Right cardiac atrium (tissue), 5 donors: ENCODE data around the gene IYD. TPM values are rescaled to one million over a fixed set of nuclear protein-coding genes. Genes with fewer than 3 reads are reported as not detected.

Source experiments
- ATAC-seq, 2 donors: fragments of 200-7000 bp; cut with Tn5 transposase; one replicate each; pipeline versions ENCODE4 v1.8.0 to v1.9.1; 2020; ENCODE audit warnings: moderate library complexity in 2 of 2, mild to moderate bottlenecking in 1 of 2
- DNase-seq, 3 donors: peaks; one replicate each; pipeline ENCODE4 v3.0.0-alpha.2; 2020
- H3K27ac ChIP-seq: one replicate; pipeline ENCODE4 v1.5.1; 2013; ENCODE audit warnings: mild to moderate bottlenecking, low read length, control low read depth, moderate library complexity
- H3K27me3 ChIP-seq: one replicate; pipeline ENCODE4 v1.6.1; 2013; ENCODE audit not compliant: control insufficient read depth, insufficient read depth
- H3K4me1 ChIP-seq: one replicate; pipeline ENCODE4 v1.6.1; 2013; ENCODE audit warnings: low read length; ENCODE audit not compliant: control insufficient read depth, insufficient read depth
- H3K4me3 ChIP-seq: one replicate; pipeline ENCODE4 v1.5.1; 2013; ENCODE audit warnings: low read length, control low read depth
- H3K9me3 ChIP-seq: one replicate; pipeline ENCODE4 v1.6.1; 2013; ENCODE audit warnings: low read length; ENCODE audit not compliant: control insufficient read depth
- WGBS: extraction: QIAGEN DNeasy Blood & Tissue Kit; methylation state at CpG from one replicate; pipeline ENCODE4 v1.1.7; 2013; 5-methylcytosine and 5-hydroxymethylcytosine counted together
- intact Hi-C, 4 donors: fragments of 100-400 bp; cut with DNase I; formaldehyde crosslinking; loops; one replicate each; pipeline versions ENCODE4 v1.11.0 to v1.14.0; 2022 to 2023
- polyA plus RNA-seq: library from polyadenylated mRNA; stranded (reverse); fragments of 200-250 nt; gene quantifications from one replicate; pipeline ENCODE4 v1.2.3, GENCODE V29; 2013
- total RNA-seq, 4 donors: library from RNA; stranded (reverse); fragmentation: NEBNext Ultra II Directional; extraction: Animal tissue kit (Norgen Biotek cat#: 25700); gene quantifications; one replicate each; pipeline ENCODE4 v1.2.1, GENCODE V29; 2021
- donor health status: healthy with polysubstance abuse.
- donor health status: DM: no; HTN: yes; CAD: no.
- donor health status: DM: no; HTN: no; CAD: no.
- donor health status: DM: no; HTN: yes; CAD: no; lungs with severe emphysema.
- donor health status: DM: yes; HTN: yes; CAD: no.

Gene IYD
- total and polyA plus RNA-seq, 5 donors: not detected

- intact Hi-C loops: no loop called here
- H3K27me3 ChIP-seq: no peaks in the 10 kb centered on the region
- no peaks in the 10 kb centered on the region for H3K4me1 ChIP-seq
- H3K27ac ChIP-seq: no peak overlapping the region
- no peaks in the 10 kb centered on the region for H3K9me3 ChIP-seq
- H3K4me3 ChIP-seq: no peak overlapping the region
- DNase-seq: no peak
- 84% methylated on average over 1 of the region's 1 CpG for WGBS
- no peak for ATAC-seq
Observed at GRCh38 chr6:150353445-150353844, 15.4 kb upstream of the IYD start.

GRCh38 chr6:150354754-150355571 is 13.8 kb upstream of the IYD start:
- Histone ChIP-seq H3K4me1 (no peaks in the 10 kb centered on the region), H3K4me3 (no peak overlapping the region), H3K27ac (no peak overlapping the region), H3K27me3 (no peaks in the 10 kb centered on the region), H3K9me3 (no peaks in the 10 kb centered on the region)
- WGBS: 61% methylated on average over 2 of the region's 2 CpGs
- intact Hi-C loops: no loop called here
- DNase-seq (no peak), ATAC-seq (no peak)

GRCh38 chr6:150355932-150356331 is 12.9 kb upstream of the IYD start:
- intact Hi-C loops: no loop called here
- no peaks in the 10 kb centered on the region for H3K27me3 ChIP-seq
- 85% methylated on average over 4 of the region's 4 CpGs for WGBS
- H3K9me3 ChIP-seq: no peaks in the 10 kb centered on the region
- H3K4me1 ChIP-seq: no peaks in the 10 kb centered on the region
- ATAC-seq: no peak
- no peak for DNase-seq
- H3K4me3 ChIP-seq: no peak overlapping the region
- H3K27ac ChIP-seq: no peak overlapping the region

GRCh38 chr6:150361876-150362275 is 6.9 kb upstream of the IYD start:
- intact Hi-C loops: no loop called here

GRCh38 chr6:150363733-150364132 is 5.1 kb upstream of the IYD start:
- no peaks in the 10 kb centered on the region for H3K27me3 ChIP-seq
- H3K9me3 ChIP-seq: no peaks in the 10 kb centered on the region
- 70% methylated on average over 2 of the region's 2 CpGs for WGBS
- DNase-seq (no peak), ATAC-seq (no peak)
- H3K4me3 ChIP-seq: no peak overlapping the region
- H3K4me1 ChIP-seq: no peaks in the 10 kb centered on the region
- intact Hi-C loops: no loop called here
- no peak overlapping the region for H3K27ac ChIP-seq

More at GRCh38 chr6:150361876-150362275, 6.9 kb upstream of the IYD start:
- DNase-seq (no peak), ATAC-seq (no peak)
- H3K9me3 ChIP-seq: no peaks in the 10 kb centered on the region
- no peaks in the 10 kb centered on the region for H3K27me3 ChIP-seq
- no peaks in the 10 kb centered on the region for H3K4me1 ChIP-seq
- no peak overlapping the region for H3K27ac ChIP-seq
- 67% methylated on average over 3 of the region's 3 CpGs for WGBS
- H3K4me3 ChIP-seq: no peak overlapping the region

GRCh38 chr6:150366118-150366778 is 2.6 kb upstream of the IYD start:
- Histone ChIP-seq H3K27ac (no peak overlapping the region), H3K4me1 (no peaks in the 10 kb centered on the region), H3K27me3 (no peaks in the 10 kb centered on the region), H3K9me3 (no peaks in the 10 kb centered on the region), H3K4me3 (no peak overlapping the region)
- DNase-seq (no peak), ATAC-seq (no peak)
- intact Hi-C loops: no loop called here
- 89% methylated on average over 7 of the region's 7 CpGs for WGBS

- WGBS: 85% methylated on average over 2 of the region's 2 CpGs
- intact Hi-C loops: no loop called here
- Histone ChIP-seq H3K4me1 (peaks cover 3% of the 10 kb centered on the region), H3K27ac (no peak overlapping the region), H3K27me3 (no peaks in the 10 kb centered on the region), H3K9me3 (no peaks in the 10 kb centered on the region), H3K4me3 (no peak overlapping the region)
- ATAC-seq (no peak), DNase-seq (no peak)
Observed at GRCh38 chr6:150369408-150369807, 596 bp downstream of the IYD start.

- no peaks in the 10 kb centered on the region for H3K27me3 ChIP-seq
- H3K27ac ChIP-seq: no peak overlapping the region
- ATAC-seq (no peak), DNase-seq (no peak)
- H3K4me3 ChIP-seq: no peak overlapping the region
- peaks cover 3% of the 10 kb centered on the region for H3K4me1 ChIP-seq
- H3K9me3 ChIP-seq: no peaks in the 10 kb centered on the region
- intact Hi-C loops: no loop called here
- 84% methylated on average over 12 of the region's 12 CpGs for WGBS
Observed at GRCh38 chr6:150370112-150370511, 1.3 kb downstream of the IYD start.

GRCh38 chr6:150371356-150371755 is 2.5 kb downstream of the IYD start:
- H3K27me3 ChIP-seq: no peaks in the 10 kb centered on the region
- no peak overlapping the region for H3K4me3 ChIP-seq
- ATAC-seq (no peak), DNase-seq (no peak)
- no peaks in the 10 kb centered on the region for H3K9me3 ChIP-seq
- no peak overlapping the region for H3K27ac ChIP-seq
- intact Hi-C loops: no loop called here
- peaks cover 3% of the 10 kb centered on the region for H3K4me1 ChIP-seq
- whole genome bisulfite sequencing: 73% methylated on average over 2 of the region's 2 CpGs

- Histone ChIP-seq H3K27me3 (no peaks in the 10 kb centered on the region), H3K4me1 (peaks cover 3% of the 10 kb centered on the region), H3K27ac (no peak overlapping the region), H3K9me3 (no peaks in the 10 kb centered on the region), H3K4me3 (no peak overlapping the region)
- ATAC-seq: no peak
- no peak for DNase-seq
- WGBS: 88% methylated on average over 1 of the region's 1 CpG
- intact Hi-C loops: no loop called here
Observed at GRCh38 chr6:150372051-150372450, 3.2 kb downstream of the IYD start.

GRCh38 chr6:150373260-150373701 is 4.5 kb downstream of the IYD start:
- DNase-seq (peak in 2 of 3 donors; percentile 22 to 76), ATAC-seq (peak; percentile 77 to 79)
- Histone ChIP-seq H3K9me3 (no peaks in the 10 kb centered on the region), H3K27ac (no peak overlapping the region), H3K27me3 (no peaks in the 10 kb centered on the region), H3K4me3 (no peak overlapping the region), H3K4me1 (peaks cover 6% of the 10 kb centered on the region)
- 63% methylated on average over 2 of the region's 2 CpGs for WGBS
- intact Hi-C loops: no loop called here
